Esophagus squamous epithelium (tissue), 4 donors: Measurements from ENCODE around the gene SLC9A2.

ENCODE experiments used
- POLR2A ChIP-seq, 4 donors: fragments of 450-650 bp; IDR thresholded peaks; one replicate each; pipeline ENCODE4 v1.6.1; 2017; ENCODE audit warnings: antibody characterized with exemption in 4 of 4, mild to moderate bottlenecking in 4 of 4, moderate library complexity in 3 of 4
- TF ChIP-seq, protein P1 (sequence below), 6 experiments: fragments of 450-650 bp in 4 of 6; fragments of 200-600 bp in 2 of 6; sonication (generic) in 2 of 6; IDR thresholded peaks; one replicate each; pipeline ENCODE4 v1.5.1; 2016 to 2019; ENCODE audit warnings: antibody characterized with exemption in 6 of 6, mild to moderate bottlenecking in 4 of 6, moderate library complexity in 4 of 6

- no peak for TF ChIP-seq POLR2A (IDR thresholded peaks at IDR 0.05)
- TF ChIP-seq, protein P1, sequence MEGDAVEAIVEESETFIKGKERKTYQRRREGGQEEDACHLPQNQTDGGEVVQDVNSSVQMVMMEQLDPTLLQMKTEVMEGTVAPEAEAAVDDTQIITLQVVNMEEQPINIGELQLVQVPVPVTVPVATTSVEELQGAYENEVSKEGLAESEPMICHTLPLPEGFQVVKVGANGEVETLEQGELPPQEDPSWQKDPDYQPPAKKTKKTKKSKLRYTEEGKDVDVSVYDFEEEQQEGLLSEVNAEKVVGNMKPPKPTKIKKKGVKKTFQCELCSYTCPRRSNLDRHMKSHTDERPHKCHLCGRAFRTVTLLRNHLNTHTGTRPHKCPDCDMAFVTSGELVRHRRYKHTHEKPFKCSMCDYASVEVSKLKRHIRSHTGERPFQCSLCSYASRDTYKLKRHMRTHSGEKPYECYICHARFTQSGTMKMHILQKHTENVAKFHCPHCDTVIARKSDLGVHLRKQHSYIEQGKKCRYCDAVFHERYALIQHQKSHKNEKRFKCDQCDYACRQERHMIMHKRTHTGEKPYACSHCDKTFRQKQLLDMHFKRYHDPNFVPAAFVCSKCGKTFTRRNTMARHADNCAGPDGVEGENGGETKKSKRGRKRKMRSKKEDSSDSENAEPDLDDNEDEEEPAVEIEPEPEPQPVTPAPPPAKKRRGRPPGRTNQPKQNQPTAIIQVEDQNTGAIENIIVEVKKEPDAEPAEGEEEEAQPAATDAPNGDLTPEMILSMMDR (IDR thresholded peaks at IDR 0.05): no peak
These were observed 29.9 kb upstream of the SLC9A2 start for GRCh38 chr2:102589444-102589843.
